Measurements from ENCODE around the gene C10orf95. TPM values are rescaled to one million over a fixed set of nuclear protein-coding genes. Genes with fewer than 3 reads are reported as not detected.
"Not testable (repeated sequence)": the region's sequence is repeated elsewhere in the genome, so short reads cannot be mapped to it uniquely, and the experiment has no call there.

Gene C10orf95, protein sequence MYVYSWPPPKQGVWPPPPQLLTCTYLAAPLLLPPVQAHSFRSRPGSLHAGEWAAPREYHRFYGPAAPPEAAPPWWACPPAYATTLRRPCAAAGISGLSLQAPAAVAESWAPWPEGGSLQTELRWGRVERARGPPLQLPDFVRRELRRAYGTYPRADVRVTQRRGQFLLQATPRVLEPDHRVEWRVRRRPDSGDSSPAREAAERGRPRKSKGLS
- under 1 TPM; 0.27 to 0.96 (median 0.45) TPM for total RNA-seq

DNA sequence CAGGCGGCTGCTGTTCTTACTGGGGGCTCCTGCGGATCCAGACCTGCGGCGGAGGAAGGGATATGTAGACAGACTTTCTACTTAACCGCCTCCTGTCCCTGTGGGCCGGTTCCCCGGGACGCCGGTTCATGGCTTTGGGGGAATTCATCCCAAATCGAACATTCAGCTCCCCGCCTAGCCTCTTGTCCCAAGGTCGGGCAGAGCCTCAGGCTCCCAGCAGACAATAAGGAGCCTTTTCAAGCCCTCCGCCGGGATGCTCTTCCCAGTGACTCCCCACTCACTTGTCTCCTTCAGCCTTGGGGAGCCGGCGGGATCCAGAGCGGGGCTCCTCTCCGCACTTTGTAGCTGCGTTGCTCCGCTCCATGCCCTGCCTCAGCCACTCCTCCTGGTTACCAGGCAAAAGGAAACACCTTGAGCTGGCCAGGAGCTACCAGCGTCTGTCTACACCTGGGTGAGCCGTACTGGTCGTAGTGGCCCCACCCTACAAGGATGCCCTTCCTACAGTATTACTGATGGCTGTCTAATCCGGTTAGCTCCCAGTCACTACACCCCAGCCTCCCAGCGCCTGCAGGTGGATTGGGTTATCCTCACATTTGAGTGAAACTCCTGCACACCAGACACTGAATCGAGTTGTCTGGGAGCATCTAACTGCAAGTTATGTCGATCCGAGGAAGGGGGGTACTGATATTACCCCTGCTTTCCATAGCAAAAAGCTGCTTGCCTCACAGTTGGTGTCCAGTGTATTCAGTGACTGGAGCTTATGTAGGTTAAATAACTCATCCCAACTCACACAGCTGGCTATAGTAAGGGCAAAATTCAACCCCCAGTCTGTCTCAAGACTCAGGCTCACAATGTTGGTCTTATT is at the start of gene C10orf95:
TSS of gene C10orf95 (minus strand) at position 439 of the 865 bp plus-strand sequence. CDS start 450 bp downstream, outside the sequence.
- Mint-ChIP-seq H3K4me1 (ENCODE audit: low read depth) (peaks cover 26% of the 10 kb centered on the region), H3K4me3 (peak within 1 kb of the TSS; percentile 88), H3K9me3 (no peaks in the 10 kb centered on the region), H3K27me3 (ENCODE audit: low read depth) (no peaks in the 10 kb centered on the region), H3K36me3 (ENCODE audit: insufficient read depth) (peaks cover 15% of the 10 kb centered on the region)
- no peak for ATAC-seq
- DNase-seq = no peak

DNA sequence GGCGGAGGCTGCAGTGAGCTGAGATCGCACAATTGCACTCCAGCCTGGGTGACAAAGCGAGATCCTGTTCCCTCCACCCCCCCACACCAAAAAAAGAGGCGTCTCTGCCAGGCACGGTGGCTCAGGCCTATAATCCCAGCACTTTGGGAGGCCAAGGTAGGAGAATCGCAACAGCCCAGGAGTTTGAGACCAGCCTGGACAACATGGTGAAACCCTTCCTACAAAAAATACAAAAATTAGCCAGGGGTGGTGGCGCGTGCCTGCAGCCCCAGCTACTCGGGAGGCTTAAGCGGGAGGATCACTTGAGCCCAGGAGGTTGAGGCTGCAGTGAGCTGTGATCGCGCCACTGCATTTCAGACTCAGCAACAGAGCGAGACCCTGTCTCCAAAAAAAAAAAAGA is 49.3 kb upstream of the C10orf95 start:
- peaks cover 36% of the 10 kb centered on the region for H3K4me1 Mint-ChIP-seq (ENCODE audit: low read depth)
- H3K9me3 Mint-ChIP-seq; H3K36me3 Mint-ChIP-seq (ENCODE audit: insufficient read depth); H3K27me3 Mint-ChIP-seq (ENCODE audit: low read depth); ATAC-seq; H3K4me3 Mint-ChIP-seq; DNase-seq: not testable (repeated sequence)

DNA sequence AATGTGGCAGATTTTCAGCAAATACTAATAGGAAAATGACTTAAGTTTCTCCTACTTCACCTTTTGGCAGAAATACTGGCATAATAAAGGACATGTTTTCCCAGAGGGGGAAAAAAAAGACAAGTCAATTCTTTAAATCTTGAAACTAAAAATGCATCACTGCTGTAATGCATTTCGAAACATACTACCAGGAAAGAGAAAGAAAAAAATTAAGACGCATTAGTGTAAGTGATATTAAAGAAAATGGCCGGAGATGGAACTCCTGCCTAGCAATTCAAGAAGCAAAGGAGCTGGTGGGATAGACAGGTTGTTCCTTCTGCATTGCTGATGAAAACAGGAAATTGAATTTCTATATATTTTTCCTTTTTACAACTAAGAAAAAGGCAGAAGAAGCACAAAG is 48.0 kb upstream of the C10orf95 start:
- H3K27me3 Mint-ChIP-seq (ENCODE audit: low read depth) = no peaks in the 10 kb centered on the region
- no peak for ATAC-seq
- H3K36me3 Mint-ChIP-seq (ENCODE audit: insufficient read depth) = peaks cover 7% of the 10 kb centered on the region
- H3K4me3 Mint-ChIP-seq = no peak overlapping the region
- peaks cover 25% of the 10 kb centered on the region for H3K4me1 Mint-ChIP-seq (ENCODE audit: low read depth)
- H3K9me3 Mint-ChIP-seq = no peaks in the 10 kb centered on the region
- no peak for DNase-seq

DNA sequence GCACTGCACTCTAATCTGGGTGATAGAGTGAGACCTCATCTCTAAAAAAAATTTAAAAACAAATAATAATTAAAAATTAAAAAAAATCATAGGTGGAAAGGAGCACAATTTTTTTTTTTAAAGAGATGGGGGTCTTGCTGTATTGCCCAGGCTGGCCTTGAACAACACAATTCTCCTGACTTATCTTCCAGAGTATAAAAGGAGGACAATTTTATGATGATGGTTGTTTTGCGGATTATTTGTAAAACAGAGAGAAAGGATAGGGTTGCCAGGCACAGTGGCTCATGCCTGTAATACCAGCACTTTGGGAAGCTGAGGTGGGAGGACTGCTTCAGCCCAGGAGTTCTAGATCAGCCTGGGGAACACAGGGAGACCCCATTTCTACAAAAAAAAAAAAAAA is 46.2 kb upstream of the C10orf95 start:
- no peak overlapping the region for H3K4me3 Mint-ChIP-seq
- DNase-seq (no peak), ATAC-seq (no peak)
- H3K9me3 Mint-ChIP-seq = no peaks in the 10 kb centered on the region
- H3K27me3 Mint-ChIP-seq (ENCODE audit: low read depth) = no peaks in the 10 kb centered on the region
- H3K36me3 Mint-ChIP-seq (ENCODE audit: insufficient read depth) = peaks cover 7% of the 10 kb centered on the region
- peaks cover 34% of the 10 kb centered on the region for H3K4me1 Mint-ChIP-seq (ENCODE audit: low read depth)

DNA sequence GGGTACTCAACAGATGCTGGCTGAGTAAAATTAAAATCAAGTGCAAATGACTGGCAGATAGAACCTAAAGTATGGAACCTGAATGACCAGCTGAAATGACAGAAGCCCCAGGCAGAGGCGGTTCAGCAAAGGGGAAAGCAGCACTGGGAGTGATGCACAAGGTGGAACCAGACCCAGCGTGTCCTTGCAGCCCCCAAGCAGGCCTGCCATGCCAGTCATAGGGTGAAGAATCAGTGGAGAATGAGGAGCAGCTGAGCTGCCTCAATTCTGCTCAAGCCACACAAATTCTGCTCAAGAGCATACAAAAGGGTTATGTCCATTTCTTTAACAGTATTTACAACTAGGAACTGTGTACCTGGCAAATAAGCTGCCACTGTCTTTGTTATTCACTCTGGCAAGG is 42.4 kb upstream of the C10orf95 start:
- ATAC-seq (no peak), DNase-seq (no peak)
- no peaks in the 10 kb centered on the region for H3K9me3 Mint-ChIP-seq
- H3K4me1 Mint-ChIP-seq (ENCODE audit: low read depth) = peaks cover 18% of the 10 kb centered on the region
- H3K36me3 Mint-ChIP-seq (ENCODE audit: insufficient read depth) = peaks cover 3% of the 10 kb centered on the region
- no peaks in the 10 kb centered on the region for H3K27me3 Mint-ChIP-seq (ENCODE audit: low read depth)
- no peak overlapping the region for H3K4me3 Mint-ChIP-seq

DNA sequence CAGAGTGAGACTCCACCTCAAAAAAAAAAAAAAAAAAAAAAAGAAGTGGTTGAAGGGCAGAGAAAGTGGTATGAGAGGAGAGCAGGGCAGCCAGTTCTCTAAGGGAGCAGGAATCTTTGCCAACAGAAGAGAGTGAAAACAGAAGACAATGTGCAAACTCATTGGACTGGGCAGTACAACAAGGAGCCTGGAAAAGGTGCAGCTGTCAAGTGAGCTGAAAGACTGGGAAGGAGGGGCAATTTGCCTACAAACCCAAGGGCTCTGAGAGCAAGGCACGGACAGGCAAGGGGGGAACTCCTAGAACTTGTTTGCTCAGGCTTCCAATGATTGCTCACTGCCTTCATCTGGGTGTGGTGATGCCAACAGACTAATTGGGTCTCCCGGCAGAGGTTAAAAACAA is 41.6 kb upstream of the C10orf95 start:
- Mint-ChIP-seq H3K4me3 (no peak overlapping the region), H3K9me3 (no peaks in the 10 kb centered on the region), H3K27me3 (ENCODE audit: low read depth) (no peaks in the 10 kb centered on the region), H3K4me1 (ENCODE audit: low read depth) (peaks cover 12% of the 10 kb centered on the region), H3K36me3 (ENCODE audit: insufficient read depth) (peaks cover 4% of the 10 kb centered on the region)
- no peak for ATAC-seq
- no peak for DNase-seq

DNA sequence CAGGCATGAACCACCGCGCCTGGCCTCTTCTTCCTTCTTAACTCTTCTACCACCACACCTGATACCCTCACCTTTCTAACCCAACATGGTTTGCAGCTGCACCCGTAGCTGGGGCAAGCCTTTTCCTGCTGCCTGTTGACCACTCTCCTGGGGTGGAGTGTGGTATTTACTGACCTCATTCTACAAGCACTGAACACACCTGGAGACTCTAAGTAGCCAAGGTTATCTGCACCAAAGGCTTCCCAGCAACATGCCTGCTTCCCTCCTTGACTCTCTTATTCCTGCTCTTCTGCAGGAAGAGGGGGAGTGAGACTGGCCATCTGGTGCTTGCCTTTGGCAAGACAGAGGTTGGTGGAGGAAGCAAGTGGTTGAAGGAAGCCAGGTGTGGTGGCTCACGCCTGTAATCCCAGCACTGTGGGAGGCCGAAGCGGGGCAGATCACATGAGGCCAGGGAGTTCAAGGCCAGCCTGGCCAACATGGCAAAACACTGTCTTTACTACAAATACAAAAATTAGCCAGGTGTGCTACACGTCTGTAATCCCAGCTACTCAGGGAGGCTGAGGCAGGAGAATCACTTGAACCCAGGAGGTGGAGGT is 41.1 kb upstream of the C10orf95 start:
- Mint-ChIP-seq H3K4me1 (ENCODE audit: low read depth) (peaks cover 12% of the 10 kb centered on the region), H3K4me3 (no peak overlapping the region), H3K9me3 (no peaks in the 10 kb centered on the region), H3K36me3 (ENCODE audit: insufficient read depth) (peaks cover 6% of the 10 kb centered on the region), H3K27me3 (ENCODE audit: low read depth) (no peaks in the 10 kb centered on the region)
- ATAC-seq (no peak), DNase-seq (no peak)

DNA sequence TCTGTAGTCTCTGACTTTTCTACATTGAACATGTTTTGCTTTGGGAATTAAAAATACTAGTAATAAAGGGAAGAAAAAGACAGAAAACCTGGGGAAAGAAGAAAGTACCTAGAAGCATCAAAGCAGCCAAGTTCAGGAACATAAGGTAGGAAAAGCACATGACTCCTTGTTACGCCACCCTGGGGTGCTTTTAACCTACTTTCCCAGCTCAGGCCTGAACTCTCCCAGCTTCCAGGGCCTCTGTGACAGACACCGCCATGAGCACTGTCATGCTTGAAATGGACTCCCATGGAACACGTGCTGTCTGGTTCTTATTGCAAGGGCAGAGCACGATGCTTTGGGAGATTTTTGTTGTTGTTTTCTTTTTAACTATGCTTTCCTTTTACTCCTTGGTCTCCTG is 39.8 kb upstream of the C10orf95 start:
- H3K9me3 Mint-ChIP-seq = no peaks in the 10 kb centered on the region

DNA sequence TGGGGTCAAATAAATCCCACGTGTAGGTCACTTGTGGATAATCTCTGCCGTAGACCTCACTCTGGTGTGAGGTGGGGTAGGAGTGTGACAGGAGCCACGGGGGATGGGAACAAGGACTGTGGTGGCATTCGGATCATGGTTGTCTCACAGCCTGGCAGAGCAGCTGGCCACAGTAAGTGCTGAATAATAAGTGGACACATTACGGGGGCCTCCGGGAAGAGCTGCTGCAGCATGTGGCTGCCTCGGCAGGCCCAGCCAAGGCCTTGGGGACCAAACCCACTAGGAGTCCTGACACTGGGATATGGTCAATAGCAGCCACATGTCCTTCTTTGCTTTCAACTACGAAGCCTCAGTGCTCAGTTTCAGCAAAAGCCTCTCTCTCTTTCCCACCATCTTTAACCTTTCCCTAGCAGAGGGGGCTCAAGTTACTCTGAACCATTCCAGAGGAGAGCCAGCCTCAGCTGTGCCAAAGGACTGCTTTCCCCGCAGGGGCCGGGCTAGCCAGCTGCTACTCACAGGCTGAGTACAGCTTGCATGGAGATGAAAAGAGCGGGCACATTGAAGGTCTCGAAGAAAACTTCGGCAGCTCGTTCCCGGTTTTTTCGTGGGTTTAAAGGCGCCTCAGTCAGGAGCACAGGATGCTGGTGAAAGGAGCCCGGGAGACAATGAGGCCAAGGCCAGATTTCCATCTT is 33.9 kb upstream of the C10orf95 start:
- H3K27me3 Mint-ChIP-seq (ENCODE audit: low read depth) = no peaks in the 10 kb centered on the region
- H3K9me3 Mint-ChIP-seq = no peaks in the 10 kb centered on the region

More for the DNA sequence above, 39.8 kb upstream of the C10orf95 start:
- Mint-ChIP-seq H3K4me1 (ENCODE audit: low read depth) (peaks cover 9% of the 10 kb centered on the region), H3K4me3 (no peak overlapping the region), H3K27me3 (ENCODE audit: low read depth) (no peaks in the 10 kb centered on the region), H3K36me3 (ENCODE audit: insufficient read depth) (peaks cover 8% of the 10 kb centered on the region)
- ATAC-seq (no peak), DNase-seq (no peak)

DNA sequence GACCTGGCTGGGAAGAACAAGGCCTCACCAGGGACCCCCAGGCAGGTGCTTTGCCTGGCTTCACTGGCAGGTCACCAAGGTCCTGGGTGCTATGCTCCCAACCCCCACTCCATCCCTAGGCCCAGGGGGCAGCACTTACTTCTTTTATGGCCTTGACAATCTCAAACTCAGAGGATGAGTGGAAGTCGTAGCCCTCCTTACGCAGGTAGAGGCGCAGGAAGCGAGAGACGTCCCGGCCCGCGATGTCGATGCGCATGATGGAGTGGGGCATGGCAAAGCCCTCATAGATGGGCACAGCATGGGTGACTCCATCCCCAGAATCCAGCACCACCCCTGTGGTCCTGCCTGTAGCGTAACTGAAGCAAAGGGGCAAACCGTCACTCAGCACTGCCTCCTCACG is 32.7 kb upstream of the C10orf95 start:
- H3K9me3 Mint-ChIP-seq = no peaks in the 10 kb centered on the region
- no peaks in the 10 kb centered on the region for H3K27me3 Mint-ChIP-seq (ENCODE audit: low read depth)
- DNase-seq (no peak), ATAC-seq (no peak)
- peaks cover 28% of the 10 kb centered on the region for H3K36me3 Mint-ChIP-seq (ENCODE audit: insufficient read depth)
- H3K4me1 Mint-ChIP-seq (ENCODE audit: low read depth) = peaks cover 2% of the 10 kb centered on the region
- H3K4me3 Mint-ChIP-seq = no peak overlapping the region

More for the DNA sequence above, 33.9 kb upstream of the C10orf95 start:
- ATAC-seq = no peak
- no peak for DNase-seq
- no peaks in the 10 kb centered on the region for H3K4me1 Mint-ChIP-seq (ENCODE audit: low read depth)
- no peak overlapping the region for H3K4me3 Mint-ChIP-seq
- peaks cover 31% of the 10 kb centered on the region for H3K36me3 Mint-ChIP-seq (ENCODE audit: insufficient read depth)

DNA sequence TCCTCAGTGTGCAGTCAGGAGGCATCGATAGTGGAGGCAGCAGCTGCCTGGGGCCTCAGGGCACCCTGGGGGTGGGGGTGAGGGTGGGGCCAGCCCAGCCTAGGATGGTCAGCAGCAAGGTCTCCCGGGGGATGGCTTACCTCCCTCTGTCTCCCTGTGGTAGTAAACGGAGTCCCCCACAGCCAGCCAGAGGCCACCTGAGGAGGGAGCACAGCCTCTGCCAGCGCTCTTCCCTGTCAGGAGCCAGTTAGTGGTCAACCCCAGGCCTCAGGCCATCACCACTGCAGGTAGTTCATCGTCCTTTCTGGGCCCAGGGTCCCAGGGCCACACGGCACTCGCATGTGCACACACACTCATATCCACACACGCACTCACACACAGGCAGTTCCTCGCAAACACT is 29.1 kb upstream of the C10orf95 start:
- peaks cover 13% of the 10 kb centered on the region for H3K4me1 Mint-ChIP-seq (ENCODE audit: low read depth)
- H3K36me3 Mint-ChIP-seq (ENCODE audit: insufficient read depth) = peaks cover 19% of the 10 kb centered on the region
- no peaks in the 10 kb centered on the region for H3K9me3 Mint-ChIP-seq
- ATAC-seq = no peak
- H3K4me3 Mint-ChIP-seq = no peak overlapping the region
- no peak for DNase-seq
- H3K27me3 Mint-ChIP-seq (ENCODE audit: low read depth) = no peaks in the 10 kb centered on the region

DNA sequence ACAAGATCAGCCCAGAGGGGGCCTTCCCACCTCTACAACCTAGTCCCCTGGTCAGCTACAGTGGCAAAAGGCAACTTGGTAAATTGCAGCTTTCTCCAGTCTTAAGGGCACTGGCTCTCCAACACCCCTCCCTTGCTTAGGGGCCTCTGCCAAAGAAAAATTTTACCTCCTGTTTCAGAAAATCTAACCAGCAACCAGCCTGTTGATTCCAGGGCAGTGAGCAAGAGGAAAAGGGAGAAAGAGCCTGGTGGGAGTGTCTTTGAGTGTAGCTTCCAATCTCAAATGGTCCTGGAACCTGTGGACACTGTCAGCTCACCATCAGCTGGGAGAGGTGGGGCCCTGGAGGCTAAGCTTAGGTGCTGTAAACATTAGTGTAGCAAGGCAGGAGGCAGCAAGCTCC is 28.3 kb upstream of the C10orf95 start:
- Mint-ChIP-seq H3K9me3 (no peaks in the 10 kb centered on the region), H3K36me3 (ENCODE audit: insufficient read depth) (peaks cover 19% of the 10 kb centered on the region), H3K4me3 (no peak overlapping the region), H3K4me1 (ENCODE audit: low read depth) (peaks cover 16% of the 10 kb centered on the region), H3K27me3 (ENCODE audit: low read depth) (no peaks in the 10 kb centered on the region)
- DNase-seq (no peak), ATAC-seq (no peak)

DNA sequence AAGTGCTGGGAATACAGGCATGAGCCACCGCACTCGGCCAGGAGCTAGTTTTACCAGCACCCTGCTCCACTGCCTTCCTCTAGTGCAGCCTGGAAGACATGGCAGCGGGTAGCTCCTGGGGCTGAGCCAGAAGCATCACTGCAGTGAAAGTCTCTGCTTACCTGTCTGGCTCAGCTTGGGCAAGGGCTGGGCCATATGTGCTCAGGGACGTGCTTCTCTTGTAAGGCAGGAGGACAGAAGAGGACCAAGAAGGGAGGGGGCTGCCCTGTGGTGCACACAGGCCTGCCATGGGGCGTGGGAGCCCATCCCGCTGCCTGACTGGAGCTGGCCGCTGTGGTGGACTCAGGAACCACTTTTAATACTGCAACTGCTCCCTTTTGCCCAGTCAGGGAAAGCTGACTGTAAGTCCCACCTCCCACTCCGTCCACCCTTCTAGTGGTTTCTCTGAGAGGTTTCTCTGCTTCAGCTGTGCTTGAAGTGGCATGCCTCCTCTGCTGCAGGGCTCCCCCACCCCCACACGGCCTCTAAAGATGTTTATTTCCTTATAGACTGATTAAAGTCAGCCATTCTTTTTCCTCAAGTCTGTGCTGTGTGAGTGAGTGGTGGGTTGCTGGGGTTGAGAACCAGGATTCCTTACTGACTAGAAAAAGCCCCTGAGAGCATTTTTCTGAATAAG is 25.3 kb upstream of the C10orf95 start:
- Mint-ChIP-seq H3K36me3 (ENCODE audit: insufficient read depth) (peaks cover 8% of the 10 kb centered on the region), H3K4me1 (ENCODE audit: low read depth) (peaks cover 32% of the 10 kb centered on the region), H3K9me3 (no peaks in the 10 kb centered on the region), H3K27me3 (ENCODE audit: low read depth) (no peaks in the 10 kb centered on the region), H3K4me3 (no peak overlapping the region)
- DNase-seq (no peak), ATAC-seq (no peak)
